ENCODE data around the gene FOXL2. TPM values are rescaled to one million over a fixed set of nuclear protein-coding genes. Genes with fewer than 3 reads are reported as not detected.

FOXL2 gene
- total RNA-seq, 1 donor from 2014 or later: not detected

DNA sequence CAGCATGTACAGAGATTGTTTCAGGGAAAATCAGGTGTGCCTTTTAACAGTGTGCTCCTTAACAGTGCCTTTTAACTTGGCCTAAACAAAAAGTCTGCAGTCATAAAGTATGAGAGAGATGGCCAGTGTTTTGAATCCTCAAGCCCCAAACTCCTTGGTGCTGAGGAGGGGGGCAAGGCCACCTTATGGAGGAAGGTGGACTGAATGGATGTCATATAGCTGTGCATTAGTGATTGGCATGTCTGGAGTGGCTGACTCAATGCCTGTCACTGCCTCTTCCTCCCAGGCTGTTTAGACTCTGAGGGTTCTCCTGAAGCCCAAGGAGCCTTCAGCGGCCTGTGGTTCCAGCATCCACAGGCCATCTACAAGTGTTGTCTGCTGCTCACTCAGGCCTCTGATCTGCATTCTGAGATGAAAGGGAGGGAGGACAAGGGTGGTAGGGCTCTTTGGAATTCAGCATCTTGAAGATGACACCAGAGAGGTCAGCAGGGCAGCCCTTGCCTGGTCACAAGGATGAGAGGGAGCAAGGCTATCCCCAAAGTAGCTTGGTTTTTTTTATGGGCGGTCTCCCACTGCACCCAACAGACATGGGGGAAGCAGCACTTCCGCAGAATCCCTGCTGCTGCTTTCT lies 1.5 kb upstream of the FOXL2 start:
- DNase-seq (ENCODE audit: missing footprints): no peak
- intact Hi-C loops (cut with DNase I): loop anchor here (10.0 kb wide), 1 partner anchor 156 kb away; no protein-coding TSS in a partner anchor
- no peak for ATAC-seq

- DNase-seq (ENCODE audit: missing footprints) (no peak), ATAC-seq (no peak)
- intact Hi-C loops (cut with DNase I): loop anchor here (10.0 kb wide), 1 partner anchor 157 kb away; no protein-coding TSS in a partner anchor
Observed at GRCh38 chr3:138947495-138948121, 671 bp upstream of the FOXL2 start.

DNA sequence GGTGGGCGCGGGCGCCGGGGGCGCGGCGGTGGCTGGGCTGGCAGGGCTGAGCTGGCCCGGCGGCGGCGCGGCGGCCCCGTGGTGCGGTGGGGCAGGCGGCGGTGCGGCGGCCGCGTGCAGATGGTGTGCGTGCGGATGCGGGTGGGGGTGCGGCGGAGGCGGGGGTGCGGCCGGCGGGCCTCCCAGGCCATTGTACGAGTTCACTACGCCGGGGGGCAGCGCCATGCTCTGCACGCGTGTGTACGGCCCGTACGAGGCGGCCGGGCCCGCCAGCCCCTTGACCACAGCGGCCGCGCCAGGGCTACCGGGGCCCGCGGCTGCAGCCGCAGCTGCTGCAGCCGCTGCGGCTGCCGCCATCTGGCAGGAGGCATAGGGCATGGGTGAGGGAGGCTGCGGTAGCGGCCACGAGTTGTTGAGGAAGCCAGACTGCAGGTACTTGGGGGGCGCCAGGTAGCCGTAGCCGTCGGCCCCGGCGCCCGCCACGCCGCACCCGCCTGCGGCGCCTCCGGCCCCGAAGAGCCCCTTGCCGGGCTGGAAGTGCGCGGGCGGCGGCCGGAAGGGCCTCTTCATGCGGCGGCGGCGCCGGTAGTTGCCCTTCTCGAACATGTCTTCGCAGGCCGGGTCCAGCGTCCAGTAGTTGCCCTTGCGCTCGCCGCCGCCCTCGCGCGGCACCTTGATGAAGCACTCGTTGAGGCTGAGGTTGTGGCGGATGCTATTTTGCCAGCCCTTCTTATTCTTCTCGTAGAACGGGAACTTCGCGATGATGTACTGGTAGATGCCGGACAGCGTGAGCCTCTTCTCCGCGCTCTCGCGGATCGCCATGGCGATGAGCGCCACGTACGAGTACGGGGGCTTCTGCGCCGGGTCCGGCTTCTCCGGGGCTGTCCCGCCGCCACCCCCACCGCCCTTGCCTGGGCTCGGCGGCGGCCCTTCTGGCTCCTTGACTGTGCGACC lies 951 bp downstream of the FOXL2 start:
- intact Hi-C loops (cut with DNase I): loop anchor here (10.0 kb wide), 1 partner anchor 159 kb away; no protein-coding TSS in a partner anchor
- DNase-seq (ENCODE audit: missing footprints) (peak; percentile 75), ATAC-seq (no peak)

- no peak for DNase-seq (ENCODE audit: missing footprints)
- intact Hi-C loops (cut with DNase I): loop anchor here (10.0 kb wide), 1 partner anchor 160 kb away; no protein-coding TSS in a partner anchor
Observed at GRCh38 chr3:138944929-138945708, 1.8 kb downstream of the FOXL2 start.

DNA sequence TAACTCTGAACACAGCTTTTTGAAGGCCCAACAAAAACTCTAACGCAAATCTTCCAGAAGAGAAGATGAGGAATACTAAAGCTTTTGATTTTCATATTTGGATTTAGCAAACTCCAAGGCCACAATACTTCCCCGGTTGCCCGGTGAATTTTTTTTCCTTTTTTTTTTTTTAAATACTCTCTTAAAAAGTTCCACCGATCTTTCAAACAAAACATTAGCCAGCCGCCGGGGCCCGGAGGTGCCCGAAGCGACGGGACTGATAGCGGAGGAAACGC lies 2.3 kb downstream of the FOXL2 start:
- intact Hi-C loops (cut with DNase I): loop anchor here (10.0 kb wide), 1 partner anchor 160 kb away; no protein-coding TSS in a partner anchor
- DNase-seq (ENCODE audit: missing footprints) (no peak), ATAC-seq (no peak)

More at GRCh38 chr3:138944929-138945708, 1.8 kb downstream of the FOXL2 start:
- no peak for ATAC-seq

DNA sequence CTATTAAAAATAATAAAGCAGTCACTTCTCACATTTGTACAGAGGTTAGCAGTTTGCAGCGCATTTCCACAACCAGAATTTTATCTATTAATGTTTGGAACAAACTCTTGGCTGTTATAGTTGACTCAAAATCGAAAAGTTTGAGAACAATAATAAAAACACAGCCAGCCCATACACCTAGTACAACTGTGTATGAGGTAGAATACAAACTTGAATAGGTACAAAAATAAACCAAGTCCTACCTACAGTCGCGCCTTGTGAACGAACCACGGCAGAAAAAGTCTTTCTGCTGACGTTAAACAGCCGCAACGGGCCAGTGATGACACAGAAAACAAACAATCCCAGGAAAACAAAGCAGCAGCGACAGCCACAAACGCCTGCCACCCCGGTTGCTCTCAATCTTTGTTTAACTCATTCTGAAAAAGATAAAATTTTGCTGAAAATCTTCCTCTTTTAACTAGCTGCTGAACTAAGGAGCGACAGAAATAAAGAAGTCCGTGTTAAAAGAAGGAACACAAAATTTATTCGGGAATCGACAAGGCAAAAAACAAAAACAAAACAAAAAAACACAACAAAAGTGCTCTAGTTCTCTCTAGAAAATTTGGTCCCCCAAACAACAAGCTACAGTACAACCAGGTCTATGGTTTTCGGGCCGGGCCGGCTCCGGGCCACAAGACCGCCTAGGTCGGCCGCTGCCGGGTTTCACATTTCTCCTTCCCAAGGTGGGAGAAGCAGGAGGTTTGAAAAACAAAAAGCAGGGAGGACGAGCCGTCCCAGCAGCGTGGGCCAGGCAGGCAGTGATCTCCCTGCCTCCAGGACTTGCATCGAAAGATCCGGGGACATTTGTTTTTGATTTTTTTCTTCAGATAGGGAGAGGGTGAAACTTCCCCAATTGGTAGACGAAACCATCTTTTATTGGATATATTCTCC lies 2.9 kb downstream of the FOXL2 start:
- DNase-seq (ENCODE audit: missing footprints) (no peak), ATAC-seq (no peak)
- intact Hi-C loops (cut with DNase I): loop anchor here (10.0 kb wide), 1 partner anchor 161 kb away; no protein-coding TSS in a partner anchor

- no peak for ATAC-seq
- intact Hi-C loops (cut with DNase I): loop anchor here (10.0 kb wide), 1 partner anchor 162 kb away; no protein-coding TSS in a partner anchor
- DNase-seq (ENCODE audit: missing footprints): no peak
Observed at GRCh38 chr3:138942861-138943623, 3.9 kb downstream of the FOXL2 start.

GRCh38 chr3:138942271-138942670 lies 4.7 kb downstream of the FOXL2 start:
- DNase-seq (ENCODE audit: missing footprints) (no peak), ATAC-seq (no peak)
- intact Hi-C loops (cut with DNase I): loop anchor here (10.0 kb wide), 1 partner anchor 163 kb away; no protein-coding TSS in a partner anchor

GRCh38 chr3:138941259-138941885 lies 5.6 kb downstream of the FOXL2 start:
- intact Hi-C loops (cut with DNase I): loop anchor here (10.0 kb wide), 1 partner anchor 163 kb away; no protein-coding TSS in a partner anchor
- ATAC-seq: no peak
- DNase-seq (ENCODE audit: missing footprints): no peak

GRCh38 chr3:138940446-138940845 lies 6.5 kb downstream of the FOXL2 start:
- no peak for ATAC-seq
- intact Hi-C loops (cut with DNase I): loop anchor here (10.0 kb wide), 1 partner anchor 164 kb away; no protein-coding TSS in a partner anchor
- DNase-seq (ENCODE audit: missing footprints): no peak

DNA sequence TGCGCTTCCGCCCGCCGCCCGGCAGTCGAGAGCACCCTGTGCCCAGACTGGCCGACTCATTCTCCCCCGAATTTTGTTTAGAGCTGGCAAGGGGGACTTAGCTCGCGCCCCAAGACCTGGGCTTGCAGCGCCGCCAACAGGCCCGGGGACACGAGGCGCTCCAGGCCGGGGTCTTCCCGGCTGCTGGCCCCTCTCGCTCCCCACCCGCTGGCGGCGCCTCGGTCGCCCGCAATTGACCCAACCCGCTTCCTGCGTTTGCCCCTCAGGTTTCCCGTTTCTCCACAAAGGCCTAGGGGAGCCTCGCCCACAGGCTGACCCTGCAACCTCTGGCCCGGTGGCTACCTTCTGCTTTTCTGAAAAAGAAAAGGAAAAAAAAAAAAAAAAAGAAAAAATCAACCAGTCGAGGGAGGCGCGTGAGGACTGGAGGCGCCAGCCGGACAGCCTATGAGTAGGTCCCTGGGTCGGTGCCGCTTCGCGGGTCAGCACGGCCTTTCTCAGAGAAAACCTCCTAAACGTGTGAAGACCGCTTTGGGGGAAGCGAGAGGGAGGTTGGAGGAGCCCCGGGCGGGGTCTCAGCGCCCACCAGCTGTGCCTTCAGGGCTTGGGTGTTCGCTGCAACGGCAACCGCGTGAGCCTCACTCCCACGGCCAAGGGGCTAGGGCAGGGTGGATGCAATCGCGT lies 7.2 kb downstream of the FOXL2 start:
- intact Hi-C loops (cut with DNase I): loop anchor here (10.0 kb wide), 1 partner anchor 165 kb away; no protein-coding TSS in a partner anchor
- no peak for DNase-seq (ENCODE audit: missing footprints)
- ATAC-seq: no peak

GRCh38 chr3:138938877-138939560 lies 7.9 kb downstream of the FOXL2 start:
- DNase-seq (ENCODE audit: missing footprints) (no peak), ATAC-seq (no peak)
- intact Hi-C loops (cut with DNase I): no loop called here

DNA sequence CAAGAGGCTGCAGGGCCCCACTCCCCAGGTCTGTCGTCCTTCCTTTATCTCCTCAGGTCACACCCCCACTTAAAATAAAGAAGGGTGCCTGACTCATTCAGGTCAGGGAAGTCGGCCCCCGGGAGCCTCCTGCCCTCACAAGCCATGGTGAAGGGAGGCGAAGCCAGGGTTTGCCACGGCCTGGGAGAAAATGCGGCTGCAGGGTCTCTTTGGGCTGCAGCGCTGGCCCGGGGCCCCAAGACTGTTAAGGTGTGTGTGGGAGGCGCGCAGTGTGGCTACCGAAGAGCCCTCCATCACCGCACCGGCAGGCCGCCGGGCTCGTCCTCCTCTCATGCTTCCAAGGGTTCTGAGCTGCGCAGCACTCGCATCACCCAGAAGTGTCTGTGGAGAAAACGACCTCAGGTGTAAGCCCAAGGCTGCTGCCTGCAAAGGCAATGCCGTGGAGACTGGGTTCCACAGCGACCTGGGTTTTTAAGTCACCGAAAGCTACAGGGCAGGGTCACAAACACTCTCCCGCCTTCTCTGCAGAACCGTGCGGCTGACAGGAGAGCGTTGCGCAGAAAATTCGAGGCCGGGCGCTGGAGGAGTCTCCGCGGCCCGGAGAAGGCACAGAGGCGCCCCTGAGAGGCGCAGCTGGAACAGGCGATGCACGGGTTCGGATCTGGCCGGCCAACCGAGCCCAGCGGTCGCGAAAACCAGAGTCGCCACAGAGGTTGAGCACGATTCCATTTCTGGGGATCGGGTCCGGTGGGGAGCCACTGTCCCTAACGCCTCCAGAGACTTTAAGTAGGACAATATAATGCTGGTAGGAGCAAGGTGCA lies 8.7 kb downstream of the FOXL2 start:
- ATAC-seq (no peak), DNase-seq (ENCODE audit: missing footprints) (no peak)
- intact Hi-C loops (cut with DNase I): no loop called here

GRCh38 chr3:138937690-138938055 lies 9.3 kb downstream of the FOXL2 start:
- intact Hi-C loops (cut with DNase I): loop anchor here (2.0 kb wide), 1 partner anchor 391 kb away; no protein-coding TSS in a partner anchor
- DNase-seq (ENCODE audit: missing footprints) (no peak), ATAC-seq (no peak)

Measured in Right ventricle myocardium inferior (tissue), 1 donor.